Endothelial cell of umbilical vein (primary cell): ENCODE results near the gene TRIP10. TPM values are rescaled to one million over a fixed set of nuclear protein-coding genes. Genes with fewer than 3 reads are reported as not detected.

Experiments used
- BruUV-seq: library from RNA; stranded (reverse); fragments of 400-500 nt; replicated peaks from 2 replicates; lab custom pipeline; 2021; lab: Mats Ljungman, UMichigan
- CTCF ChIA-PET: fragments of 300-600, 350-600 bp; sonication (Branson Sonifier 250); formaldehyde crosslinking; loops from one replicate; lab custom pipeline; 2021; ENCODE audit warnings: antibody characterized with exemption, inconsistent platforms; lab: Charles Lee
- POLR2A ChIA-PET: fragments of 300-600, 350-600 bp; sonication (Branson Sonifier 250); formaldehyde crosslinking; loops from one replicate; lab custom pipeline; 2021; ENCODE audit warnings: antibody characterized with exemption, inconsistent platforms; lab: Charles Lee
- DNase-seq: peaks from one replicate; pipeline ENCODE4 v3.0.0-alpha.2; 2011; ENCODE audit warnings: low read depth, low spot score
- FAIRE-seq: peaks from 2 replicates; lab custom pipeline; 2011; peaks lifted over from hg19 to GRCh38; lab: Jason Lieb, UNC
- H2AFZ ChIP-seq: 2 replicates; pipeline ENCODE4 v1.6.0; 2012; ENCODE audit warnings: low read depth, low read length, control low read depth, inconsistent platforms
- H3K27ac ChIP-seq: 2 replicates; pipeline ENCODE4 v1.5.1; 2011; ENCODE audit warnings: low read depth, mild to moderate bottlenecking, control low read depth, low read length, moderate library complexity; ENCODE audit not compliant: insufficient read depth
- H3K27me3 ChIP-seq, 2 experiments: 2 replicates each; pipeline versions ENCODE4 v1.6.0 to v1.6.1; 2011; ENCODE audit warnings: low read length in 2 of 2, mixed read lengths in 1 of 2; ENCODE audit not compliant: control insufficient read depth in 2 of 2, insufficient read depth in 2 of 2
- H3K36me3 ChIP-seq, 2 experiments: 2 replicates in 1 of 2; 3 replicates in 1 of 2; pipeline ENCODE4 v1.5.1; 2011; ENCODE audit warnings: low read length in 2 of 2, mild to moderate bottlenecking in 1 of 2, moderate library complexity in 1 of 2; ENCODE audit not compliant: control insufficient read depth in 2 of 2, insufficient read depth in 2 of 2; ENCODE audit errors: extremely low read depth in 1 of 2
- H3K4me1 ChIP-seq: 3 replicates; pipeline ENCODE4 v1.5.1; 2011; ENCODE audit warnings: mild to moderate bottlenecking, low read length; ENCODE audit not compliant: control insufficient read depth, insufficient read depth; ENCODE audit errors: extremely low read depth
- H3K4me2 ChIP-seq: 2 replicates; pipeline ENCODE4 v1.6.1; 2011; ENCODE audit warnings: low read length, control low read depth, mixed read lengths; ENCODE audit not compliant: insufficient read depth
- H3K4me3 ChIP-seq, 3 experiments: fragments of 200-600 bp in 1 of 3; sonication (generic), shearing (Covaris generic) in 1 of 3; replicated peaks in 1 of 3; 2 replicates each; pipeline ENCODE4 v1.5.1; 2011 to 2016; ENCODE audit warnings: control low read depth in 3 of 3, low read length in 3 of 3, mild to moderate bottlenecking in 2 of 3, inconsistent platforms in 1 of 3, low read depth in 1 of 3, moderate library complexity in 1 of 3; ENCODE audit not compliant: insufficient read depth in 1 of 3
- H3K79me2 ChIP-seq: 2 replicates; pipeline ENCODE4 v1.6.0; 2012; ENCODE audit warnings: low read length, inconsistent platforms; ENCODE audit not compliant: control insufficient read depth, insufficient read depth
- H3K9ac ChIP-seq: replicated peaks from 2 replicates; pipeline ENCODE3; 2011; ENCODE audit warnings: low read length, control low read depth; ENCODE audit not compliant: insufficient read depth; ENCODE audit errors: extremely low read depth
- H3K9me1 ChIP-seq: replicated peaks from 3 replicates; pipeline ENCODE4 v1.6.0; 2011; ENCODE audit warnings: mild to moderate bottlenecking, low read length; ENCODE audit not compliant: control insufficient read depth, insufficient read depth; ENCODE audit errors: extremely low read depth
- H3K9me3 ChIP-seq: replicated peaks from 2 replicates; pipeline ENCODE4 v1.5.1; 2012; ENCODE audit warnings: low read length, inconsistent platforms; ENCODE audit not compliant: control insufficient read depth, insufficient read depth
- H4K20me1 ChIP-seq: replicated peaks from 2 replicates; pipeline ENCODE3; 2011; ENCODE audit warnings: mild to moderate bottlenecking, low read length; ENCODE audit not compliant: control insufficient read depth, insufficient read depth; ENCODE audit errors: extremely low read depth
- EZH2 ChIP-seq: IDR thresholded peaks from 2 replicates; pipeline ENCODE4 v1.6.1; 2012; ENCODE audit warnings: borderline replicate concordance, low read depth, mild to moderate bottlenecking, moderate library complexity, low read length, inconsistent platforms; ENCODE audit not compliant: severe bottlenecking
- FOS ChIP-seq: IDR thresholded peaks from 2 replicates; pipeline ENCODE4 v1.6.1; 2011; ENCODE audit warnings: mild to moderate bottlenecking, low read length, moderate library complexity, borderline replicate concordance; ENCODE audit not compliant: insufficient read depth
- GATA2 ChIP-seq: IDR thresholded peaks from 2 replicates; pipeline ENCODE4 v1.7.0; 2011; ENCODE audit warnings: low read depth, mild to moderate bottlenecking, moderate library complexity, mixed read lengths, low read length; ENCODE audit not compliant: insufficient read length, insufficient read depth
- JUN ChIP-seq: IDR thresholded peaks from 2 replicates; pipeline ENCODE4 v1.6.1; 2011; ENCODE audit warnings: borderline replicate concordance, low read depth; ENCODE audit not compliant: insufficient read length, insufficient read depth
- MYC ChIP-seq: IDR thresholded peaks from one replicate; pipeline ENCODE4 v1.6.1; 2011; ENCODE audit warnings: mild to moderate bottlenecking, low read depth, low read length
- POLR2A ChIP-seq: IDR thresholded peaks from 2 replicates; pipeline ENCODE4 v1.6.1; 2012; ENCODE audit warnings: low read depth, mild to moderate bottlenecking, control low read depth, low read length
- POLR2AphosphoS5 ChIP-seq: IDR thresholded peaks from 2 replicates; pipeline ENCODE4 v1.6.1; 2012; ENCODE audit warnings: low read depth, mild to moderate bottlenecking, control low read depth, low read length, moderate library complexity; ENCODE audit not compliant: insufficient read depth
- dilution Hi-C: fragments of 300-500 bp; cut with MboI; formaldehyde crosslinking; loops from one replicate; pipeline ENCODE4 v1.15.0; 2019; ENCODE audit warnings: low sequenced_read_pairs; ENCODE audit not compliant: extremely low pct_ligation_motif_present
- intact Hi-C: fragments of 100-400 bp; cut with micrococcal nuclease; formaldehyde crosslinking; loops from one replicate; pipeline ENCODE4 v1.10.0; 2022
- polyA plus RNA-seq, 4 experiments: library from polyadenylated mRNA; depleted of rRNA in 3 of 4; stranded (reverse) in 3 of 4; unstranded in 1 of 4; fragments of >200 nt; gene quantifications; 2 replicates each; pipeline versions ENCODE4 v1.2.1 to v1.2.3, GENCODE V29; 2011 to 2012; ENCODE audit warnings: missing spikeins in 1 of 4
- total RNA-seq: library from RNA; stranded (reverse); gene quantifications from 2 replicates; pipeline ENCODE4 v1.2.3, GENCODE V29; 2021
- TF ChIP-seq, protein P1 (sequence below): IDR thresholded peaks from 2 replicates; pipeline ENCODE4 v1.6.1; 2011; ENCODE audit not compliant: insufficient read depth, insufficient read length

Gene TRIP10
- total and polyA plus RNA-seq, 2 donors (not counting 3 experiments of a cell fraction or from before 2014, with no cell fraction given), result 28.4 to 69.3 TPM

DNA sequence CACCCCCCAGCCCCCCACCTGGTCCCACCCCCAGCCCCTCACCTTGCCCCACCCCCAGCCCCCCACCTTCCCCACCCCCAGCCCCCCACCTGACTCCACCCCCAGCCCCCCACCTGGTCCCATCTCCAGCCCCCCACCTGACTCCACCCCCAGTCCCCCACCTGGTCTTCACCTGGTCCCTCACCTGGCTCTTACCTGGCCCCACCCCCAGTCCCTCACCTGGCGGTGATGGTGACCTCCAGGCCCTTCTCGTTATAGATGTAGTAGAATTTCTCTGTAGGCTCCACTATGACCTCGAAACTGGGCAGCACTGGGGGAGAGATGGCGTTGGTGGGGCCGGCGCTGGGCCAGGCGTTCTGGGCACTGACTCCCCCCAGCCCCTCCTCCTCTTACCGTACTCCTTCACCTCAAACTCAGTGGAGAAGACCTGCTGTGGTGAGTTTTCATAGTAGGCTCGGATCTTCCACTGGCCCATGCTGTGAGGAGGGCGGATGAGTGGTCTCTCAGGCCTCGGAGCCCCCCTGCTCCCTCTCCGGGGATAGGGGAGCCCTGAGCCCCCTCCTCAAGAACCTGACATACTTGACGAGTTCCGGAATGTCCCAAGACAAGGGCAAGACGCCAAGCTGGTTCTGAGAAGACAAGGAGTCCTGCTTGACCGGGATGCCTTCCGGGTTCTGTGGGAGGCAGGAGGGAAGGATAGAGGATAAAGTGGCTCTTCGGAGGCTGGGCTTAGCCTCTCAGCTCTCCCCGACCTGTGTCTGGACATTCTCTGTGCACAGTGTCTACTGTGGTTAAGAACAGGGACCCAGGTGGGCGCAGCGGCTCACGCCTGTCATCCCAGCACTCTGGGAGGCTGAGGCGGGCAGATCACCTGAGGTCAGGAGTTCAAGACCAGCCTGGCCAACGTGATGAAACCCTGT, 25.4 kb upstream of the TRIP10 start:
- dilution Hi-C loops (no loop called here), intact Hi-C loops (no loop called here)
- H3K79me2 ChIP-seq, result no peaks in the 10 kb centered on the region
- no peak overlapping the region for H3K4me3 ChIP-seq
- H4K20me1 ChIP-seq, result no peaks in the 10 kb centered on the region
- no peaks in the 10 kb centered on the region for H3K9me3 ChIP-seq
- no peak overlapping the region for H3K4me2 ChIP-seq
- ChIA-PET CTCF (interaction anchor here (0.6 to 2.0 kb wide), 2 partner anchors 197 to 230 kb away, joined by 3 to 5 read pairs; no protein-coding TSS in a partner anchor), POLR2A (no interaction called here)
- no peaks in the 10 kb centered on the region for H3K9me1 ChIP-seq
- FAIRE-seq (no peak), DNase-seq (no peak)
- H3K9ac ChIP-seq, result no peak overlapping the region
- H3K27ac ChIP-seq, result no peak overlapping the region
- peaks cover 2 to 5% of the 10 kb centered on the region in 2 experiments for H3K27me3 ChIP-seq
- no TSS peak for BruUV-seq
- H2AFZ ChIP-seq, result no peak overlapping the region
- no peaks in the 10 kb centered on the region for H3K4me1 ChIP-seq
- TF ChIP-seq POLR2AphosphoS5, result no peak
- TF ChIP-seq, protein P1, sequence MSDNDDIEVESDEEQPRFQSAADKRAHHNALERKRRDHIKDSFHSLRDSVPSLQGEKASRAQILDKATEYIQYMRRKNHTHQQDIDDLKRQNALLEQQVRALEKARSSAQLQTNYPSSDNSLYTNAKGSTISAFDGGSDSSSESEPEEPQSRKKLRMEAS, result no peak
- TF ChIP-seq EZH2, result no peak
- no peaks in the 10 kb centered on the region for H3K36me3 ChIP-seq

DNA sequence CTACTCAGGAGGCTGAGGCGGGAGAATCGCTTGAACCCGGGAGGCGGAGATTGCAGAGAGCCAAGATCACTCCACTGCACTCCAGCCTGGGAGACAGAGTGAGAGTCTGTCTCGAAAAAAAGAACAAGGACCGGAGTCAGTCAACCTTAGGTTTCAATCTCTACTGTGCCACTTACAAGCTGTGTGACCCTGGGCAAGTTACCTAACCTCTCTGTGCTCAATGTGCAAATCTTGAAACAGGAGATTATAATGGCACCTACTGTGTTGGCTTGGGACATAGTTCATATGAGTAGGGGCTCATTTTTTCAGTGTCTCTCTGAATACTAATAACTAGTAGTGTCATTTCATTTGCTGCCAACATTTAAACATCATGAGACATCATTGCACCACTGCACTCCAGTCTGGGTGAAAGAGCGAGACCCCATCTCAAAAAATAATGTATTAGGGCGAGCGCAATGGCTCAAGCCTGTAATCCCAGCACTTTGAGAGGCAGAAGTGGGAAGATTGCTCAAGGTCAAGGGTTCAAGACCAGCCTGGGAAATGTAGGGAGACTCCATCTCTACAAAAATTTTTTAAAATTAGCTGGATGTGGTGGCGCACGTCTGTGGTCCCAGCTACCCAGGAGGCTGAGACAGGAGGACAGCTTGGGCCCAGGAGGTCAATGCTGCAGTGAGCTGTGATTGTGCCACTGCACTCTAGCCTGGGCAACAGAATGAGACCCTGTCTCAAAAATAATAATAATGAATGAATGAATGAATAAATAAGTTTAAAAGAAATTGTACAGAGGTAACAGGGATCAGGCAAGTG, 24.5 kb upstream of the TRIP10 start:
- Histone ChIP-seq H3K27me3 (peaks cover 2 to 5% of the 10 kb centered on the region in 2 experiments), H3K4me3 (no peak overlapping the region), H3K9me1 (no peaks in the 10 kb centered on the region), H4K20me1 (no peaks in the 10 kb centered on the region), H3K4me1 (no peaks in the 10 kb centered on the region), H3K27ac (no peak overlapping the region), H2AFZ (no peak overlapping the region), H3K4me2 (no peak overlapping the region), H3K9me3 (no peaks in the 10 kb centered on the region), H3K79me2 (no peaks in the 10 kb centered on the region), H3K36me3 (no peaks in the 10 kb centered on the region), H3K9ac (no peak overlapping the region)
- CTCF ChIA-PET, result interaction anchor here (0.6 to 2.0 kb wide), 2 partner anchors 198 to 231 kb away, joined by 3 to 5 read pairs; no protein-coding TSS in a partner anchor
- BruUV-seq, result no TSS peak
- dilution Hi-C loops, result no loop called here
- intact Hi-C loops, result no loop called here
- TF ChIP-seq POLR2A (no peak), FOS (no peak), GATA2 (no peak), MYC (no peak), EZH2 (no peak), JUN (no peak)
- POLR2A ChIA-PET, result no interaction called here
- DNase-seq, result no peak
- FAIRE-seq, result no peak
